ENCODE measurements around the gene ETNK1.
"Not testable (repeated sequence)": the region's sequence is repeated elsewhere in the genome, so short reads cannot be mapped to it uniquely, and the experiment has no call there.

ETNK1 gene

GRCh38 chr12:22689876-22690275, 64.9 kb downstream of the ETNK1 start:
- no peak for FAIRE-seq

GRCh38 chr12:22691319-22691718, 66.3 kb downstream of the ETNK1 start:
- FAIRE-seq: no peak

GRCh38 chr12:22692467-22692866, 67.5 kb downstream of the ETNK1 start:
- not testable (repeated sequence) for FAIRE-seq

- no peak for FAIRE-seq
Measured at GRCh38 chr12:22692964-22693555, 68.1 kb downstream of the ETNK1 start.

DNA sequence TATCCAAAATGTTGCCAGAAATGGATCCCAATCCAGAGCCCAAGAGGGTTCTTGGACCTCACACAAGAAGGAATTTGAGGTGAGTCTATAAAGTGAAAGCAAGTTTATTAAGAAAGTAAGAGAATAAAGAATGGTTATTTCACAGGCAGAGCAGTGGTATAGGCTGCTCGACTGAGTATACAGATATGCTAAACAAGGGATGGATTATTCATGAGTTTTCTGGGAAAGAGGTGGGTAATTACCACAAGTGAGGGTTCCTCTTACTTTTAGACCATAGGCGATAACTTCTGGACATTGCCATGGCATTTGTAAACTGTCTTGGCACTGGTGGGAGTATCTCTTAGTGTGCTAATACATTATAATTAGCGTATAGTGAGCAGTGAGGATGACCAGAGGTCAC, 73.6 kb downstream of the ETNK1 start:
- FAIRE-seq: no peak

DNA sequence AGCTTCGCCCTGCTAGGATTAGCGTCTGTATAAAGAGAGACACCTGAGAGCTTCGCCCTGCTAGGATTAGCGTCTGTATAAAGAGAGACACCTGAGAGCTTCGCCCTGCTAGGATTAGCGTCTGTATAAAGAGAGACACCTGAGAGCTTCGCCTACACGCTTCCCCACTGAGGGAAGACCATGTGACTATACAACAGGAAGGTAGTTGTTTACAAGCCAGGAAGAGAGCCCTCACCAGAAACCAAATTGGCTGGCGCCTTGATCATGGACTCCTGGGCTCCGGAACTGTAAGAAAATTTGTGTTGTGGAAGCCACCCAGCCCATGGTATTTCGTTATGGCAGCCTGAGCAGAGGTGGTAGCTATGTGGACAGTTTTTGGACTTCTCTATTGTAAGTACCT, 74.7 kb downstream of the ETNK1 start:
- FAIRE-seq: not testable (repeated sequence)

GRCh38 chr12:22700106-22700505, 75.1 kb downstream of the ETNK1 start:
- FAIRE-seq: no peak

GRCh38 chr12:22701216-22701809, 76.3 kb downstream of the ETNK1 start:
- FAIRE-seq: not testable (repeated sequence)

GRCh38 chr12:22702690-22703089, 77.7 kb downstream of the ETNK1 start:
- FAIRE-seq: no peak

GRCh38 chr12:22709292-22709691, 84.3 kb downstream of the ETNK1 start:
- no peak for FAIRE-seq

- FAIRE-seq: no peak
Measured at GRCh38 chr12:22712083-22712482, 87.1 kb downstream of the ETNK1 start.

DNA sequence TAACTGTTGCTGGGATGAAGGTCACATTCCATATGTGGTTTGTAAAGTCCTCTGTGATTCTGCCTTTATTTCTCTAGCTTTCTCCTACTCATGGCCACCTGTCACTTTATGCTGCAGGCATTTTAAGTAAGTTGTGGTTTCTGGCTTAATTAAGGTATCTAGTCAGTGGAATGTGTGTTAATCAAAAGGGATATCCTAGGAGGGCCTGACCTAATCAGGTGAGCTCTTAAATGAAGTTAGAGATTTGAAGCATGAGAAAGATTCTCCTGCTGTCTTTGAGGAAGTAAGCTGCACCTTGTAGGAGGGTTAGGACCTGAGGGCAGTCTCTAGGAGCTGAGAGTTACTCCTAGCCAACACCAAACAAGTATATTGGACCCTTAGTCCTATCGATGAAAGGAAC, 90.3 kb downstream of the ETNK1 start:
- no peak for FAIRE-seq

DNA sequence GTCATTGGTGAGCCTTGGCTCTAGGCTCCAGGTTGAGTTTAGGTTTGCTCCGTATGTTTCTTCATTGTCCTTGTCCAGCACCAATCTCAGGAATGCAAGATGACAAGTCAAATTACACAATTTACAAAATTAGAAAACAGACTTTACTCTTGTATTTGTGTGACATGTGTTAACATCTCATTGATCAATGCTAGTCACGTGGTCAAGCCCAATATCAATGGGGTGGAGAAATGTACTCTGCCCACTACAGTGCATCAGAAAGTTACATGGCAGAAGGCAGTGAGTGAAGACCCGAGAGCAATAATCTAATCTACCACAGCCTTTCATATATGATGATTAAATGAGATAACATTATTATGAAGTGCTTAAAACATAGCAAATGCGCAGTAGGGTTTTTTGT, 94.8 kb downstream of the ETNK1 start:
- FAIRE-seq: no peak

GRCh38 chr12:22722081-22722480, 97.1 kb downstream of the ETNK1 start:
- FAIRE-seq: no peak

DNA sequence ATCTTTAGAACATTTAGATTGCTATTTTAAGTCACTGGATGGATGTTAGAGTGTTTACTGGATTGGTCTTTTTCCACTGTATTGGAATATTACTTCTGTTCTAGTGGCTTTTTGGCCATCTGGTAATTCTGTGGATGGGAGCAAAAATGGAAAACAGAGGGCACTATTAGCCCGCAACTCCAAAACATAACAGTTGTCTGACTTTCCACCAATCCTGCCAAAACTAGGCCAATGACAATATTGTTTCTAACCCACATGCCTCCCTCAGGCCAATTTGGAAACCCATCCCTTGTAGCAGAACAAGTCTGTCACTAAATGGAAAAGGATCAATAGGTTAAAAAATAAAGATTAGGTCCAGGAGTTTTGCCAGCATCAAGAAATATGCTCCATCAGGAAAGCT, 97.8 kb downstream of the ETNK1 start:
- FAIRE-seq: no peak

DNA sequence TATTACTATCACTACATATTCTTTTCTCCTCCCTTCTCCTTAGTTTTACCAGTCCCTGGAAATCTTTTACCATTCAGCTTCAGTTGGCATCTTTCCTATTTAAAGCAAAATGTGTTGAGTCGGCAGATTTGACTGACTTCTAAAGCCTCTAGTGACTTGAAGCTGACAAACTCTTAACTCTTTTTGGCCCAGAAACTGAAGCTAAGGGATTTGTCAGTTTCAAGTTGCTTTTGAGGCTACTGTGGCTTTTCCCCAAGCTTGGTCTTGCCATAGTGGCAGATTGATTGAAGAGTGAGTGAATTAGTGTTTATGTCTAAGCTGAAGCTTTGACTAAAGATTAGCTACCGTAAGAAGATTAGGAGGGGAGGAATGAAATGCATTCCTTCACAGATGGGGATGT, 104.0 kb downstream of the ETNK1 start:
- FAIRE-seq: no peak

DNA sequence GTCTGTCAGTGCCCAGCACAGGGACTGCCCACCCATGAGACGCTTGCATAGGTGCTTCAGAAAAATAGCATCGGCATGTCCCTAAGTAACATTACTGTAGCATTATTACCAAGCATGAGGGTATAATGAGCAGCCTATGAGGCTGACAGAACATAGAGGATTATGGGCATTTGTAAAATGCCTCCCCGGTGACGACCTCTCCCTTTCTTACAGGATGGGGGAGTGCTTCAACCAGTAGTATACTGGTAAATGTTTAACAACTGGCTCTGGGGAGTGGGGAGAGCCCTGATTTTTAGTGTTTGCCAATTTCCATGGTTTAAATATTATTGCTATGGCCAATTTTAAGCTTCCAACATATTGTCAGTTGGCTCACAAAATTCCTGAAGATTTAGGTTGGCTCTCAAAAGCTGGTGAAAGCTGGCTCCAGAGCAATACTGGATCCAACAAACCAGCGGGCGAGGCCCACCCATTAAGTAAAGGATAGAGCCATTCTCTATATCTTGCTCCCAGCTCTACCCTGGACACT, 104.5 kb downstream of the ETNK1 start:
- FAIRE-seq: no peak

GRCh38 chr12:22729957-22730443, 105.0 kb downstream of the ETNK1 start:
- FAIRE-seq: peak; percentile 4

DNA sequence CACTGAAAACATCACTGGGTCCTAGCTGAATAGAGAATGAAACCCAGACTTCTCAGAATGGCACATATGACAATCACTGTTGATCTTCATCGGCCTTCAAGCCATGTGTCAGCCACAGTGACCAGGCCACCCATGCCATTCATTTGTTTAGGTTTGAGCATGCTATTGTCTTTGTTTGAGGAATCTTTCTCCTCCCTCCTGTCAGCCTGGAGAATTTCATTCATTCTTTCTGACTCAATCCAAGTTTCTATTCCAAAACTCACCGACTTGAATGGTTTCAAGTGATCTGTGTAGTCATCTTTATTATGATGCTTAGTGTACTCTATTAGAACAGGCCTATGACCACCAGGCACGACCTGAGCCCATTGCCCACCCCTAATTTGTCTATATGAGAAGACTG, 106.3 kb downstream of the ETNK1 start:
- no peak for FAIRE-seq

DNA sequence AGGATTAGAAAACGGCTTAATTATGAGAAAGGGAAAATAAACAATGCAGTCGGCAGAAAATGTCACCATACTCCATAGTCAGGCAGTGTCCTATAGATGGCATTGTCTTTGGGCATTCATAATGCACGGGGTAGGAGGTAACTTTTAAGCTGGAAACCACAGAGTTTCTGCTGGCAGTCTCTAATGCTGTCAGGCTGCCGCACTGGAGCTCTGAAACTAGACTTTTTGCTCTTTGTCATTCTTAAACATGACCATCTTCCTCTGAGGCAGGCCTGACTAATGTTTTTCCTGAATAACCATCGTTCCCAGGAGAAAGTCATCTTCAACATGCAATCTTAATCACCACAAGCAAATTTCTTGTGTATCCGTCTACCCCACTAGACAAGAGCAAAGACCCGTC, 108.8 kb downstream of the ETNK1 start:
- FAIRE-seq: no peak

- no peak for FAIRE-seq
Measured at GRCh38 chr12:22738945-22739344, 114.0 kb downstream of the ETNK1 start.

Measured in endometrium (tissue), 2 donors.